ENCODE results near the gene UTP3.
"Not testable (repeated sequence)": the region's sequence is repeated elsewhere in the genome, so short reads cannot be mapped to it uniquely, and the experiment has no call there.

Gene UTP3

GRCh38 chr4:70714079-70714887, 26.0 kb downstream of the UTP3 start:
- Histone ChIP-seq H3K36me3 (ENCODE audit: control insufficient read depth in 2 of 2, insufficient read depth in 2 of 2, low read length in 2 of 2) (no peaks in the 10 kb centered on the region), H3K4me3 (ENCODE audit: low read length in 2 of 2) (no peak overlapping the region), H3K27ac (ENCODE audit: low read depth in 2 of 2, low read length in 2 of 2) (no peak overlapping the region), H3K4me1 (ENCODE audit: control insufficient read depth in 2 of 2, insufficient read depth in 2 of 2, low read length in 2 of 2) (peaks cover 0 to 5% of the 10 kb centered on the region in 2 donors), H3K27me3 (ENCODE audit: control insufficient read depth in 2 of 2, insufficient read depth in 2 of 2, low read length in 2 of 2) (no peaks in the 10 kb centered on the region), H3K9me3 (ENCODE audit: control insufficient read depth in 2 of 2, low read length in 2 of 2) (no peaks in the 10 kb centered on the region), H3K9ac (ENCODE audit: low read depth in 1 of 2, low read length in 2 of 2) (no peak overlapping the region)

- H3K9ac ChIP-seq (ENCODE audit: low read depth in 1 of 2, low read length in 2 of 2): no peak overlapping the region
- H3K36me3 ChIP-seq (ENCODE audit: control insufficient read depth in 2 of 2, insufficient read depth in 2 of 2, low read length in 2 of 2): no peaks in the 10 kb centered on the region
- no peaks in the 10 kb centered on the region for H3K4me1 ChIP-seq (ENCODE audit: control insufficient read depth in 2 of 2, insufficient read depth in 2 of 2, low read length in 2 of 2)
- no peak overlapping the region for H3K27ac ChIP-seq (ENCODE audit: low read depth in 2 of 2, low read length in 2 of 2)
- no peaks in the 10 kb centered on the region for H3K27me3 ChIP-seq (ENCODE audit: control insufficient read depth in 2 of 2, insufficient read depth in 2 of 2, low read length in 2 of 2)
- H3K4me3 ChIP-seq (ENCODE audit: low read length in 2 of 2): no peak overlapping the region
- no peaks in the 10 kb centered on the region for H3K9me3 ChIP-seq (ENCODE audit: control insufficient read depth in 2 of 2, low read length in 2 of 2)
These were observed 26.8 kb downstream of the UTP3 start for GRCh38 chr4:70715097-70715496.

GRCh38 chr4:70718811-70719604, 30.7 kb downstream of the UTP3 start:
- no peak overlapping the region for H3K27ac ChIP-seq (ENCODE audit: low read depth in 2 of 2, low read length in 2 of 2)

GRCh38 chr4:70721747-70722146, 33.4 kb downstream of the UTP3 start, which contains the start of gene RUFY3:
Gene RUFY3 (plus strand): TSS chr4:70721964. CDS start chr4:70722574, 610 bp downstream.
- Histone ChIP-seq H3K9ac (ENCODE audit: low read depth in 1 of 2, low read length in 2 of 2) (peak within 1 kb of the TSS in 1 of 2 donors; percentile 19), H3K4me3 (ENCODE audit: low read length in 2 of 2) (peak within 1 kb of the TSS; percentile 57 to 62), H3K36me3 (ENCODE audit: control insufficient read depth in 2 of 2, insufficient read depth in 2 of 2, low read length in 2 of 2) (peaks cover 0 to 3% of the 10 kb centered on the region in 2 donors), H3K9me3 (ENCODE audit: control insufficient read depth in 2 of 2, low read length in 2 of 2) (no peaks in the 10 kb centered on the region), H3K4me1 (ENCODE audit: control insufficient read depth in 2 of 2, insufficient read depth in 2 of 2, low read length in 2 of 2) (no peaks in the 10 kb centered on the region), H3K27me3 (ENCODE audit: control insufficient read depth in 2 of 2, insufficient read depth in 2 of 2, low read length in 2 of 2) (no peaks in the 10 kb centered on the region), H3K27ac (ENCODE audit: low read depth in 2 of 2, low read length in 2 of 2) (no peak within 1 kb of the TSS)

More at GRCh38 chr4:70718811-70719604, 30.7 kb downstream of the UTP3 start:
- no peak overlapping the region for H3K9ac ChIP-seq (ENCODE audit: low read depth in 1 of 2, low read length in 2 of 2)
- H3K9me3 ChIP-seq (ENCODE audit: control insufficient read depth in 2 of 2, low read length in 2 of 2): no peaks in the 10 kb centered on the region
- H3K4me1 ChIP-seq (ENCODE audit: control insufficient read depth in 2 of 2, insufficient read depth in 2 of 2, low read length in 2 of 2): no peaks in the 10 kb centered on the region
- no peaks in the 10 kb centered on the region for H3K36me3 ChIP-seq (ENCODE audit: control insufficient read depth in 2 of 2, insufficient read depth in 2 of 2, low read length in 2 of 2)
- no peaks in the 10 kb centered on the region for H3K27me3 ChIP-seq (ENCODE audit: control insufficient read depth in 2 of 2, insufficient read depth in 2 of 2, low read length in 2 of 2)
- H3K4me3 ChIP-seq (ENCODE audit: low read length in 2 of 2): no peak overlapping the region

- no peaks in the 10 kb centered on the region for H3K4me1 ChIP-seq (ENCODE audit: control insufficient read depth in 2 of 2, insufficient read depth in 2 of 2, low read length in 2 of 2)
- H3K9me3 ChIP-seq (ENCODE audit: control insufficient read depth in 2 of 2, low read length in 2 of 2): no peaks in the 10 kb centered on the region
- no peaks in the 10 kb centered on the region for H3K27me3 ChIP-seq (ENCODE audit: control insufficient read depth in 2 of 2, insufficient read depth in 2 of 2, low read length in 2 of 2)
- peaks cover 0 to 3% of the 10 kb centered on the region in 2 donors for H3K36me3 ChIP-seq (ENCODE audit: control insufficient read depth in 2 of 2, insufficient read depth in 2 of 2, low read length in 2 of 2)
- H3K27ac ChIP-seq (ENCODE audit: low read depth in 2 of 2, low read length in 2 of 2): no peak overlapping the region
- peak overlapping the region in 1 of 2 donors; percentile 19 for H3K9ac ChIP-seq (ENCODE audit: low read depth in 1 of 2, low read length in 2 of 2)
- H3K4me3 ChIP-seq (ENCODE audit: low read length in 2 of 2): peak overlapping the region; percentile 57 to 62
These were observed 34.0 kb downstream of the UTP3 start for GRCh38 chr4:70722199-70722791.

- Histone ChIP-seq H3K27ac (ENCODE audit: low read depth in 2 of 2, low read length in 2 of 2) (no peak overlapping the region), H3K4me1 (ENCODE audit: control insufficient read depth in 2 of 2, insufficient read depth in 2 of 2, low read length in 2 of 2) (no peaks in the 10 kb centered on the region), H3K27me3 (ENCODE audit: control insufficient read depth in 2 of 2, insufficient read depth in 2 of 2, low read length in 2 of 2) (no peaks in the 10 kb centered on the region), H3K9me3 (ENCODE audit: control insufficient read depth in 2 of 2, low read length in 2 of 2) (no peaks in the 10 kb centered on the region), H3K4me3 (ENCODE audit: low read length in 2 of 2) (no peak overlapping the region), H3K9ac (ENCODE audit: low read depth in 1 of 2, low read length in 2 of 2) (no peak overlapping the region), H3K36me3 (ENCODE audit: control insufficient read depth in 2 of 2, insufficient read depth in 2 of 2, low read length in 2 of 2) (peaks cover 0 to 3% of the 10 kb centered on the region in 2 donors)
These were observed 36.1 kb downstream of the UTP3 start for GRCh38 chr4:70724463-70724862.

- Histone ChIP-seq H3K4me1 (ENCODE audit: control insufficient read depth in 2 of 2, insufficient read depth in 2 of 2, low read length in 2 of 2) (no peaks in the 10 kb centered on the region), H3K27ac (ENCODE audit: low read depth in 2 of 2, low read length in 2 of 2) (no peak overlapping the region), H3K9ac (ENCODE audit: low read depth in 1 of 2, low read length in 2 of 2) (no peak overlapping the region), H3K9me3 (ENCODE audit: control insufficient read depth in 2 of 2, low read length in 2 of 2) (no peaks in the 10 kb centered on the region), H3K36me3 (ENCODE audit: control insufficient read depth in 2 of 2, insufficient read depth in 2 of 2, low read length in 2 of 2) (peaks cover 0 to 3% of the 10 kb centered on the region in 2 donors), H3K4me3 (ENCODE audit: low read length in 2 of 2) (no peak overlapping the region), H3K27me3 (ENCODE audit: control insufficient read depth in 2 of 2, insufficient read depth in 2 of 2, low read length in 2 of 2) (no peaks in the 10 kb centered on the region)
These were observed 37.3 kb downstream of the UTP3 start for GRCh38 chr4:70725633-70726032.

- H3K9ac ChIP-seq (ENCODE audit: low read depth in 1 of 2, low read length in 2 of 2); H3K36me3 ChIP-seq (ENCODE audit: control insufficient read depth in 2 of 2, insufficient read depth in 2 of 2, low read length in 2 of 2); H3K9me3 ChIP-seq (ENCODE audit: control insufficient read depth in 2 of 2, low read length in 2 of 2); H3K27ac ChIP-seq (ENCODE audit: low read depth in 2 of 2, low read length in 2 of 2); H3K4me3 ChIP-seq (ENCODE audit: low read length in 2 of 2); H3K27me3 ChIP-seq (ENCODE audit: control insufficient read depth in 2 of 2, insufficient read depth in 2 of 2, low read length in 2 of 2); H3K4me1 ChIP-seq (ENCODE audit: control insufficient read depth in 2 of 2, insufficient read depth in 2 of 2, low read length in 2 of 2): not testable (repeated sequence)
These were observed 38.2 kb downstream of the UTP3 start for GRCh38 chr4:70726515-70726914.

- Histone ChIP-seq H3K27ac (ENCODE audit: low read depth in 2 of 2, low read length in 2 of 2) (no peak overlapping the region), H3K4me3 (ENCODE audit: low read length in 2 of 2) (no peak overlapping the region), H3K9me3 (ENCODE audit: control insufficient read depth in 2 of 2, low read length in 2 of 2) (no peaks in the 10 kb centered on the region), H3K36me3 (ENCODE audit: control insufficient read depth in 2 of 2, insufficient read depth in 2 of 2, low read length in 2 of 2) (peaks cover 0 to 3% of the 10 kb centered on the region in 2 donors), H3K4me1 (ENCODE audit: control insufficient read depth in 2 of 2, insufficient read depth in 2 of 2, low read length in 2 of 2) (no peaks in the 10 kb centered on the region), H3K9ac (ENCODE audit: low read depth in 1 of 2, low read length in 2 of 2) (no peak overlapping the region), H3K27me3 (ENCODE audit: control insufficient read depth in 2 of 2, insufficient read depth in 2 of 2, low read length in 2 of 2) (no peaks in the 10 kb centered on the region)
These were observed 39.8 kb downstream of the UTP3 start for GRCh38 chr4:70728091-70728490.

GRCh38 chr4:70732878-70733277, 44.5 kb downstream of the UTP3 start:
- not testable (repeated sequence) for H3K36me3 ChIP-seq (ENCODE audit: control insufficient read depth in 2 of 2, insufficient read depth in 2 of 2, low read length in 2 of 2); H3K9ac ChIP-seq (ENCODE audit: low read depth in 1 of 2, low read length in 2 of 2); H3K27me3 ChIP-seq (ENCODE audit: control insufficient read depth in 2 of 2, insufficient read depth in 2 of 2, low read length in 2 of 2); H3K4me3 ChIP-seq (ENCODE audit: low read length in 2 of 2); H3K9me3 ChIP-seq (ENCODE audit: control insufficient read depth in 2 of 2, low read length in 2 of 2); H3K27ac ChIP-seq (ENCODE audit: low read depth in 2 of 2, low read length in 2 of 2)
- peaks cover 10 to 13% of the 10 kb centered on the region in 2 donors for H3K4me1 ChIP-seq (ENCODE audit: control insufficient read depth in 2 of 2, insufficient read depth in 2 of 2, low read length in 2 of 2)
